Heart right ventricle (tissue), 16 donors: ENCODE results near the gene DCP2. TPM values are rescaled to one million over a fixed set of nuclear protein-coding genes. Genes with fewer than 3 reads are reported as not detected.
A peak's percentile ranks its signal among the peaks of the same experiment; 100 is the strongest.

Experiments
- ATAC-seq, 8 donors: fragments of 200-7000 bp; cut with Tn5 transposase; one replicate each; pipeline ENCODE4 v1.9.1; 2020; ENCODE audit warnings: mild to moderate bottlenecking in 8 of 8, moderate library complexity in 8 of 8, moderate number of reproducible peaks in 1 of 8
- DNase-seq, 2 donors: peaks; one replicate each; pipeline ENCODE4 v3.0.0-alpha.2; 2020
- H3K27ac ChIP-seq, 10 donors: fragments of 200-600 bp; sonication (generic) in 2 of 10; one replicate each; pipeline versions ENCODE4 v1.5.0 to v1.8.0; 2020 to 2022; ENCODE audit warnings: mild to moderate bottlenecking in 3 of 10
- H3K27me3 ChIP-seq, 7 donors: fragments of 200-600 bp; one replicate each; pipeline ENCODE4 v1.8.0; 2021 to 2022; ENCODE audit warnings: mild to moderate bottlenecking in 2 of 7
- H3K36me3 ChIP-seq, 9 donors: fragments of 200-600 bp; sonication (generic) in 1 of 9; one replicate each; pipeline versions ENCODE4 v1.5.0 to v1.8.0; 2020 to 2022; ENCODE audit warnings: mild to moderate bottlenecking in 2 of 9
- H3K4me1 ChIP-seq, 9 donors: fragments of 200-600 bp; sonication (generic) in 1 of 9; one replicate each; pipeline versions ENCODE4 v1.5.0 to v1.8.0; 2020 to 2022; ENCODE audit warnings: mild to moderate bottlenecking in 4 of 9
- H3K4me3 ChIP-seq, 10 donors: fragments of 200-600 bp; sonication (generic) in 2 of 10; one replicate each; pipeline versions ENCODE4 v1.5.0 to v1.8.0; 2020 to 2022; ENCODE audit warnings: mild to moderate bottlenecking in 7 of 10, moderate library complexity in 2 of 10
- H3K9me3 ChIP-seq, 11 donors: fragments of 200-600 bp in 10 of 11; sonication (generic) in 2 of 11; one replicate each; pipeline versions ENCODE4 v1.5.0 to v1.8.0; 2013 to 2022; ENCODE audit warnings: mild to moderate bottlenecking in 2 of 11, control low read depth in 1 of 11, moderate library complexity in 1 of 11
- WGBS, 2 donors: extraction: QIAGEN DNeasy Blood & Tissue Kit; methylation state at CpG; one replicate each; pipeline ENCODE4 v1.1.7; 2013; ENCODE audit warnings: inconsistent platforms in 1 of 2; 5-methylcytosine and 5-hydroxymethylcytosine counted together
- intact Hi-C, 10 donors: fragments of 100-400 bp; cut with DNase I; formaldehyde crosslinking; loops; one replicate each; pipeline versions ENCODE4 v1.11.1 to v1.14.2; 2022
- long read RNA-seq, 3 donors: library from polyadenylated mRNA; unstranded; transcript quantifications; one replicate each; pipeline ENCODE4 v2.0.0, GENCODE V29; 2020 to 2021
- polyA plus RNA-seq, 2 donors: library from polyadenylated mRNA; stranded (reverse); fragments of 200-250 nt; gene quantifications; one replicate each; pipeline ENCODE4 v1.2.3, GENCODE V29; 2013
- total RNA-seq, 10 donors: library from RNA; stranded (reverse); fragmentation: NEBNext Ultra II Directional in 3 of 10; extraction: Animal tissue kit (Norgen Biotek cat#: 25700) in 3 of 10; gene quantifications; one replicate each; pipeline versions ENCODE4 v1.2.1 to v1.2.4, GENCODE V29; 2021 to 2023
- TF ChIP-seq, protein P1 (sequence below), 9 donors: fragments of 200-600 bp; sonication (generic) in 2 of 9; IDR thresholded peaks; one replicate each; pipeline versions ENCODE4 v1.5.0 to v1.8.0; 2021 to 2022; ENCODE audit warnings: antibody characterized with exemption in 9 of 9, mild to moderate bottlenecking in 5 of 9, moderate library complexity in 1 of 9
- donor health status: Arrhythmogenic right ventricular cardiomyopathy.
- donor health status: ischemic (EF 13 %, LVEDD 7.1; RV severe dilation, severe dysfunction).
- donor health status: healthy with polysubstance abuse.
- donor health status: DM: no; HTN: yes; CAD: no.
- donor health status: DM: no; HTN: no; CAD: no.
- donor health status: ischemic (EF 25% LVEDD 6.9; RV normal size, moderate dysfunction).
- donor health status: ischemic (EF 25% LVEDD 5.7; RV mildly dilated, moderate dysfunction).
- donor health status: healthy.
- donor health status: DM: yes; HTN: yes; CAD: no.
- donor health status: Ischemic cardiomyopathy.
- donor health status: ischemic (EF 35%, LVEDD 5.7; RV mildly dilated, moderate dysfunction).
- donor health status: nonischemic (EF 11% LVEDD 7.7; RV severe dilation, severe dysfunction).
- donor health status: DM: yes; HTN: yes; CAD: no.
- donor health status: PGD.
- donor health status: ischemic (EF 29% LVEDD 5.4; RV normal size, mild dysfunction).
- donor health status: nonischemic (EF 23%, LVEDD 6.1; RV moderate dilation, normal function).

The DCP2 gene
- 10 to 100 TPM; 13.7 to 24.5 (median 16.3) TPM for total RNA-seq
- 1 to 10 TPM; 3.1 to 4.8 TPM for polyA plus RNA-seq
- long read RNA-seq, donor 1, full-length matches to known transcripts, result 5 of 7 reads
- long read RNA-seq, donor 1, partial matches to known transcripts, result 1 of 7 reads
- long read RNA-seq, donor 1, other reads (novel, unspliced or antisense), result 1 of 7 reads
- long read RNA-seq, donor 2, full-length matches to known transcripts, result 5 of 9 reads
- long read RNA-seq, donor 2, partial matches to known transcripts, result 1 of 9 reads
- long read RNA-seq, donor 2, other reads (novel, unspliced or antisense), result 3 of 9 reads
- long read RNA-seq, donor 3, full-length matches to known transcripts, result 3 of 9 reads
- long read RNA-seq, donor 3, partial matches to known transcripts, result 0 of 9 reads
- long read RNA-seq, donor 3, other reads (novel, unspliced or antisense), result 6 of 9 reads

DNA sequence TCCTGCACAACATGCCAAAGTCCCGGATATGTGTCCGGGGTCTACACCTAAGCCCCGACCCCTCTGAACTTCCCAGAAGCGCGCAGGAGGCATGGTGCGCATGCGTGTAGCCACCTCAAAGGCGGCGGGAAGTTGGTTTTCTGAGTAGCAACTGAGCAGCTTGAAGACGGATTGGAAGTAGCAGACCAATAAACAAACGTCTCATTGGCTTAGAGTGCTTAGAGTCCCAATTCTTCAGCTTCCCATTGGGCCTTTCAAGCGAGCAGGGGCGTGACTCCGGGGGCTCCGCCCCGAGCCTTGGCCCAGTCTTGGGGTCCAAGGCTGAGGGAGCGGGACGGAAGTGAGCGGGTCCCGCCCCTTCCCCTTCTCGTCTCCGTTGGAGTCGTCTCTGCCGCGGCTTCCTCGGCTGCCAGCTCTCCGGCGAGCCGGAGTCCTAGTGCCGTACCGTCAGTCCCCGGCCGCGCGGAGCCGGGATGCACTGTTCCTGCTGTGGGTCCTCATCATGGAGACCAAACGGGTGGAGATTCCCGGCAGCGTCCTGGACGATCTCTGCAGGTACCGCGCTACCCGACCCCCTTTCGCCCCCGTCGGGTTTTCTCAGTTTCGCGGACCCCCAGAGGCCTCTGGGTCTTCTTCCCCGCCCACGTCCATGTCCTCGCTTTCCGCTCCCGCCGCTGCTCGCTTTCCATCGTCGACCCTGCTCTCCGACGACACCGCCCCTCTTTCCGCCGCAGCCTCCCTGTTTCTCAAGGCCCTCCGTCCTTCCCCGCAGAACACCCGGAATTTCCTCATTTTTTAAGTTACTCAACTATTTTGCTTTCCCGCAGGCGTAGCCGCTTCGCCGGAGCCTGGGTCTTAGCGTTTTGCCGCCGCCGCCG is at the start of gene DCP2:
Gene DCP2 (plus strand): TSS at position 367 of the 878 bp plus-strand sequence. CDS start 136 bp downstream, at position 503.
- Histone ChIP-seq H3K9me3 (no peaks in the 10 kb centered on the region), H3K4me3 (peak within 1 kb of the TSS; percentile 73 to 94 (median 86)), H3K27me3 (no peaks in the 10 kb centered on the region), H3K27ac (peak within 1 kb of the TSS; percentile 86 to 94 (median 92)), H3K4me1 (peaks cover 4 to 43% (median 35%) of the 10 kb centered on the region in 9 donors), H3K36me3 (peaks cover 0 to 9% (median 0%) of the 10 kb centered on the region in 9 donors)
- peak; percentile 94 to 96 for DNase-seq
- 0% methylated on average over 73 to 75 of the region's 75 CpGs for WGBS, 2 donors
- intact Hi-C loops, result loop anchor here in 1 of 10 donors (5.0 kb wide), 2 partner anchors 54 to 536 kb away; partner anchors contain the start of genes REEP5 and YTHDC2
- TF ChIP-seq, protein P1, sequence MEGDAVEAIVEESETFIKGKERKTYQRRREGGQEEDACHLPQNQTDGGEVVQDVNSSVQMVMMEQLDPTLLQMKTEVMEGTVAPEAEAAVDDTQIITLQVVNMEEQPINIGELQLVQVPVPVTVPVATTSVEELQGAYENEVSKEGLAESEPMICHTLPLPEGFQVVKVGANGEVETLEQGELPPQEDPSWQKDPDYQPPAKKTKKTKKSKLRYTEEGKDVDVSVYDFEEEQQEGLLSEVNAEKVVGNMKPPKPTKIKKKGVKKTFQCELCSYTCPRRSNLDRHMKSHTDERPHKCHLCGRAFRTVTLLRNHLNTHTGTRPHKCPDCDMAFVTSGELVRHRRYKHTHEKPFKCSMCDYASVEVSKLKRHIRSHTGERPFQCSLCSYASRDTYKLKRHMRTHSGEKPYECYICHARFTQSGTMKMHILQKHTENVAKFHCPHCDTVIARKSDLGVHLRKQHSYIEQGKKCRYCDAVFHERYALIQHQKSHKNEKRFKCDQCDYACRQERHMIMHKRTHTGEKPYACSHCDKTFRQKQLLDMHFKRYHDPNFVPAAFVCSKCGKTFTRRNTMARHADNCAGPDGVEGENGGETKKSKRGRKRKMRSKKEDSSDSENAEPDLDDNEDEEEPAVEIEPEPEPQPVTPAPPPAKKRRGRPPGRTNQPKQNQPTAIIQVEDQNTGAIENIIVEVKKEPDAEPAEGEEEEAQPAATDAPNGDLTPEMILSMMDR (IDR thresholded peaks at IDR 0.05), result no peak
- peak; percentile 99 for ATAC-seq

DNA sequence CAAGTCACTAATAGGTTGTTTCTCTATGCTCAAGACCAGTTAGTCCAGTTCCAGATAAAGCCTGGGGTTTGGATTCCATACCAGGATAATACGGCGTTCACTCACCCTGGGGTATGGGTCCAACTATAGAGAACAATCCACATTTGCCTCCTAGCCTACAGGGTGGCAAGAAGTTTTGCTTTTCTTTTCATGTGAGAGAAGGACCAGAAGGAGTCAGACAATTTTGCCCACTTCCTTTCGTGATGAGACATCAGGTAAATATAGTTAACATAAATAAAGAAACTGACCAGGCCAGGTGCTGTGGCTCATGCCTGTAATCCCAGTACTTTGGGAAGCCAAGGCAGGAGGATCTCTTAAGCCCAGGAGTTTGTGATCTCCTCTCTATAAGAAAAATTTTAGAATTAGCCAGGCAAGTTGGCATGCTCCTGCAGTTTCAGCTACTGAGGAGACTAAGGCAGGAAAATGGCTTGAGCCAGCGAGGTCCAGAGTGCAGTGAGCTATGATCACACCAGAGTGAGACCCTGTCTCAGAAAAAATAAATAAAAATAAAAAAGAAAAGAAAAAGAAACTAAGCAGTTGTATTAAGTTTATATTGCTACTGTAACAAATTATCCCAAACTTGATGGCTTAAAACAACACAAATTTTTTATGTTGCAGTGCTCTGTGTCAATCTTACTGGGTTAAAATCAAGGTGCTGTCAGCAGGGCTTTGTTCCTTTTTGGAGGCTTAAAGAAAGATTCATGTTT is 47.1 kb upstream of the DCP2 start:
- Histone ChIP-seq H3K4me3 (no peak overlapping the region), H3K27me3 (no peaks in the 10 kb centered on the region), H3K4me1 (peaks cover 0 to 46% (median 7%) of the 10 kb centered on the region in 9 donors), H3K36me3 (no peaks in the 10 kb centered on the region), H3K9me3 (no peaks in the 10 kb centered on the region), H3K27ac (peak overlapping the region in 1 of 10 donors; percentile 73)
- TF ChIP-seq, protein P1 (IDR thresholded peaks at IDR 0.05), result no peak
- intact Hi-C loops, result loop anchor here in 1 of 10 donors (10.0 kb wide), 1 partner anchor 375 kb away; no protein-coding TSS in a partner anchor
- ATAC-seq (no peak), DNase-seq (no peak)
- WGBS, 2 donors, result 94 to 95% methylated on average over 4 of the region's 4 CpGs

DNA sequence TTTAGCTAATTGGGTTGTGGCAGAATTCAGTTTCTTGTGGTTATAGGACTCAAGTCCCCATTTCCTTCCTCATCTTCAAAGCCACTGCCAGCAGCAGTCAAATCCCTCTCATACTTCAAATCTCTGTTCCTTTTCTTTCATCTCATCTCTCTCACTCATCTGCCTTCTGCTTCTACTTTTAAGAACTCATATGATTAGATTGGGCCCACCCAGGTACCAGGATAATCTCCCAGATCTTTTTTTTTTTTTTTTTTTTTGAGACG is 46.6 kb upstream of the DCP2 start:
- Histone ChIP-seq H3K9me3 (no peaks in the 10 kb centered on the region), H3K4me3 (no peak overlapping the region), H3K27me3 (no peaks in the 10 kb centered on the region), H3K36me3 (no peaks in the 10 kb centered on the region), H3K4me1 (peaks cover 0 to 45% (median 7%) of the 10 kb centered on the region in 9 donors), H3K27ac (peak overlapping the region in 1 of 10 donors; percentile 73)
- intact Hi-C loops, result no loop called here
- ATAC-seq (peak in 2 of 8 donors; percentile 23 to 25), DNase-seq (no peak)
- WGBS, 2 donors, result 100% methylated on average over 1 of the region's 1 CpG; no CpG with 5 or more reads in 1 of the 2 donors
- TF ChIP-seq, protein P1 (IDR thresholded peaks at IDR 0.05), result no peak
